ENCODE results near the gene ATP8A2. TPM values are rescaled to one million over a fixed set of nuclear protein-coding genes. Genes with fewer than 3 reads are reported as not detected.
"Not testable (repeated sequence)": the region's sequence is repeated elsewhere in the genome, so short reads cannot be mapped to it uniquely, and the experiment has no call there.

Gene ATP8A2
- total RNA-seq, 1 experiment from 2014 or later, result 0.34 TPM

GRCh38 chr13:25756251-25756650, 384.5 kb downstream of the ATP8A2 start:
- no peaks in the 10 kb centered on the region for H3K36me3 ChIP-seq
- no peak overlapping the region for H3K27ac ChIP-seq
- no peaks in the 10 kb centered on the region for H3K27me3 ChIP-seq
- no peaks in the 10 kb centered on the region for H3K9me3 ChIP-seq (replicated peaks)
- peaks cover 23% of the 10 kb centered on the region for H3K4me1 ChIP-seq
- no peak overlapping the region for H3K4me3 ChIP-seq
- no peak for DNase-seq

- Histone ChIP-seq H3K36me3 (no peaks in the 10 kb centered on the region), H3K9me3 (replicated peaks) (no peaks in the 10 kb centered on the region), H3K27ac (no peak overlapping the region), H3K4me3 (no peak overlapping the region), H3K4me1 (peaks cover 23% of the 10 kb centered on the region), H3K27me3 (no peaks in the 10 kb centered on the region)
- no peak for DNase-seq
These were observed 385.1 kb downstream of the ATP8A2 start for GRCh38 chr13:25756912-25757311.

GRCh38 chr13:25761041-25761440, 389.3 kb downstream of the ATP8A2 start:
- Histone ChIP-seq H3K4me1 (peaks cover 8% of the 10 kb centered on the region; the same call in 1 of the 2 replicates), H3K9me3 (replicated peaks) (no peaks in the 10 kb centered on the region), H3K27ac (no peak overlapping the region), H3K27me3 (no peaks in the 10 kb centered on the region), H3K36me3 (no peaks in the 10 kb centered on the region), H3K4me3 (no peak overlapping the region)
- DNase-seq, result no peak

GRCh38 chr13:25762281-25762680, 390.5 kb downstream of the ATP8A2 start:
- H3K4me1 ChIP-seq, result peaks cover 8% of the 10 kb centered on the region; the same call in 1 of the 2 replicates
- no peaks in the 10 kb centered on the region for H3K27me3 ChIP-seq
- H3K4me3 ChIP-seq, result no peak overlapping the region
- H3K27ac ChIP-seq, result no peak overlapping the region
- H3K36me3 ChIP-seq, result no peaks in the 10 kb centered on the region
- no peaks in the 10 kb centered on the region for H3K9me3 ChIP-seq (replicated peaks)
- no peak for DNase-seq

GRCh38 chr13:25762795-25763377, 391.1 kb downstream of the ATP8A2 start:
- Histone ChIP-seq H3K9me3 (replicated peaks) (no peaks in the 10 kb centered on the region), H3K27me3 (no peaks in the 10 kb centered on the region)
- DNase-seq, result no peak

GRCh38 chr13:25764378-25764777, 392.6 kb downstream of the ATP8A2 start:
- H3K36me3 ChIP-seq, result no peaks in the 10 kb centered on the region

More at GRCh38 chr13:25762795-25763377, 391.1 kb downstream of the ATP8A2 start:
- Histone ChIP-seq H3K4me1 (peaks cover 8% of the 10 kb centered on the region; the same call in 1 of the 2 replicates), H3K4me3 (no peak overlapping the region), H3K36me3 (no peaks in the 10 kb centered on the region), H3K27ac (no peak overlapping the region)

GRCh38 chr13:25765266-25765665, 393.5 kb downstream of the ATP8A2 start:
- peaks cover 15% of the 10 kb centered on the region for H3K4me1 ChIP-seq
- H3K27me3 ChIP-seq, result no peaks in the 10 kb centered on the region
- H3K36me3 ChIP-seq, result no peaks in the 10 kb centered on the region
- no peaks in the 10 kb centered on the region for H3K9me3 ChIP-seq (replicated peaks)
- no peak overlapping the region for H3K27ac ChIP-seq
- DNase-seq, result no peak
- H3K4me3 ChIP-seq, result no peak overlapping the region

More at GRCh38 chr13:25764378-25764777, 392.6 kb downstream of the ATP8A2 start:
- Histone ChIP-seq H3K4me3 (no peak overlapping the region), H3K27ac (no peak overlapping the region), H3K4me1 (peaks cover 16% of the 10 kb centered on the region), H3K27me3 (no peaks in the 10 kb centered on the region), H3K9me3 (replicated peaks) (no peaks in the 10 kb centered on the region)
- DNase-seq, result no peak

- H3K36me3 ChIP-seq, result no peaks in the 10 kb centered on the region
- H3K4me1 ChIP-seq, result peaks cover 8% of the 10 kb centered on the region
- DNase-seq, result no peak
- H3K27ac ChIP-seq, result no peak overlapping the region
- no peak overlapping the region for H3K4me3 ChIP-seq
- no peaks in the 10 kb centered on the region for H3K9me3 ChIP-seq (replicated peaks)
- no peaks in the 10 kb centered on the region for H3K27me3 ChIP-seq
These were observed 394.8 kb downstream of the ATP8A2 start for GRCh38 chr13:25766576-25766975.

- Histone ChIP-seq H3K4me3 (no peak overlapping the region), H3K9me3 (replicated peaks) (no peaks in the 10 kb centered on the region), H3K27me3 (no peaks in the 10 kb centered on the region), H3K27ac (no peak overlapping the region), H3K36me3 (no peaks in the 10 kb centered on the region), H3K4me1 (peaks cover 8% of the 10 kb centered on the region)
- no peak for DNase-seq
These were observed 395.2 kb downstream of the ATP8A2 start for GRCh38 chr13:25766991-25767390.

- no peaks in the 10 kb centered on the region for H3K27me3 ChIP-seq
- no peak overlapping the region for H3K4me3 ChIP-seq
- no peak overlapping the region for H3K27ac ChIP-seq
- H3K9me3 ChIP-seq (replicated peaks), result no peaks in the 10 kb centered on the region
- H3K36me3 ChIP-seq, result no peaks in the 10 kb centered on the region
- H3K4me1 ChIP-seq, result peaks cover 8% of the 10 kb centered on the region
- DNase-seq, result no peak
These were observed 396.6 kb downstream of the ATP8A2 start for GRCh38 chr13:25768376-25768775.

GRCh38 chr13:25768838-25769237, 397.1 kb downstream of the ATP8A2 start:
- H3K9me3 ChIP-seq (replicated peaks), result no peaks in the 10 kb centered on the region
- no peaks in the 10 kb centered on the region for H3K27me3 ChIP-seq
- no peak overlapping the region for H3K27ac ChIP-seq
- no peaks in the 10 kb centered on the region for H3K36me3 ChIP-seq
- H3K4me3 ChIP-seq, result no peak overlapping the region
- peaks cover 8% of the 10 kb centered on the region for H3K4me1 ChIP-seq
- peak in 1 of 2 experiments; percentile 33 for DNase-seq

- H3K4me3 ChIP-seq, result no peak overlapping the region
- no peaks in the 10 kb centered on the region for H3K36me3 ChIP-seq
- H3K27me3 ChIP-seq, result no peaks in the 10 kb centered on the region
- no peak for DNase-seq
- peaks cover 8% of the 10 kb centered on the region for H3K4me1 ChIP-seq
- H3K9me3 ChIP-seq (replicated peaks), result no peaks in the 10 kb centered on the region
- H3K27ac ChIP-seq, result no peak overlapping the region
These were observed 398.8 kb downstream of the ATP8A2 start for GRCh38 chr13:25770601-25771000.

- Histone ChIP-seq H3K36me3 (no peaks in the 10 kb centered on the region), H3K4me3 (no peak overlapping the region), H3K4me1 (peaks cover 8% of the 10 kb centered on the region), H3K9me3 (replicated peaks) (no peaks in the 10 kb centered on the region), H3K27ac (no peak overlapping the region), H3K27me3 (no peaks in the 10 kb centered on the region)
- no peak for DNase-seq
These were observed 399.4 kb downstream of the ATP8A2 start for GRCh38 chr13:25771202-25771601.

GRCh38 chr13:25771641-25772478, 400.1 kb downstream of the ATP8A2 start:
- no peak for DNase-seq
- Histone ChIP-seq H3K4me3 (no peak overlapping the region), H3K4me1 (peaks cover 8% of the 10 kb centered on the region), H3K27me3 (no peaks in the 10 kb centered on the region), H3K36me3 (no peaks in the 10 kb centered on the region), H3K9me3 (replicated peaks) (no peaks in the 10 kb centered on the region), H3K27ac (no peak overlapping the region)

GRCh38 chr13:25772534-25772933, 400.8 kb downstream of the ATP8A2 start:
- not testable (repeated sequence) for H3K36me3 ChIP-seq, DNase-seq, H3K4me1 ChIP-seq

More at GRCh38 chr13:25772534-25772933, 400.8 kb downstream of the ATP8A2 start:
- not testable (repeated sequence) for H3K27ac ChIP-seq; H3K9me3 ChIP-seq (replicated peaks); H3K27me3 ChIP-seq; H3K4me3 ChIP-seq

Data from SJCRH30 (cell line).